Ramos (cell line): ENCODE data around the gene CDR2.
"Not testable (repeated sequence)": the region's sequence is repeated elsewhere in the genome, so short reads cannot be mapped to it uniquely, and the experiment has no call there.

Source experiments
- in situ Hi-C: fragments of 300-500 bp; cut with MboI; formaldehyde crosslinking; loops from one replicate; pipeline ENCODE4 v1.14.3; 2022; ENCODE audit warnings: low sequenced_read_pairs; ENCODE audit not compliant: unreplicated experiment

The CDR2 gene

DNA sequence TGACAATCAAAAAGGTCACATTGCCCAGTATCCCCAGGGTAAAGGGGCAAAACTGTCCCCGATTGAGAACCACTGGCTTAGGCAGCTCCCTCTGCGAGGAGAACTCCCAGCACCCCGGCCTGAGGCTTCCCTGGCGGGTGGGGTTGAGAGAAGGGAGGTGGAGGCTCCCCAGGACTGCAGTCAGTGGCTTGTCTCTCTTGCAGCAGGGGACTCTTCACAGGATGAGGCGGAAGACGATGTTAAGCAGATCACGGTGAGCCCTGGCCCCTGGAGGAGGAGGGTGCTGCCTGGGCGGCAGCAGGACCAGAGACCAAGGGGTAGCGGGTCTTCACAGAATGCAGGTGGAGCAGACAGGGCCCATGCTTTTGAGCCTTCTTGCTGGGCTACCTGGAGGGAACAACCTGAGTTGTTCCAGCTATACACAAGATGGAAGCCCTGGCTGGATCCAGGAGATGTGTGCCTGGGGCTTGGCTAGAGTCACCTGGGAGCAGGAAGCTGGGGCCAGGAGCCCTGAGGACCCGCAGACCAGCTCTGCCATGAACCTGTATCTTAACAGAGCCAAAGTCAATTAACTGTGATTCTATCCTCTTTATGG is 60.4 kb downstream of the CDR2 start:
- in situ Hi-C loops: no loop called here

GRCh38 chr16:22312897-22313781 is 61.3 kb downstream of the CDR2 start:
- in situ Hi-C loops: no loop called here

DNA sequence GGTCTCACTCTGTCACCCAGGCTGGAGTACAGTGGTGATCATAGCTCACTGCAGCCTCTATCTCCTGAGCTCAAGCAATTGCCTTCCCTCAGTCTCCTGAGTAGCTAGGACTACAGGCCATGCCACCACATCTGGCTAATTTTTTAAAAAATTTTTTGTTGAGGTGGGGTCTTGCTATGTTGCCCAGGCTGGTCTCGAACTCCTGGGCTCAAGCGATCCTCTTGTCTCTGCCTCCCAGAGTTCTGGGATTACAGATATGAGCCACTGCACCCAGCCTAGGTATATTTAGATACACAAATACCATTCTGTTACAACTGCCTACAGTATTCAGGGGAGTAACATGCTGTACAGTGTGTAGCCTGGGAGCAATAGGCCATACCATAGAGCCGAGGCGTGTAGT is 62.9 kb downstream of the CDR2 start:
- in situ Hi-C loops: no loop called here

DNA sequence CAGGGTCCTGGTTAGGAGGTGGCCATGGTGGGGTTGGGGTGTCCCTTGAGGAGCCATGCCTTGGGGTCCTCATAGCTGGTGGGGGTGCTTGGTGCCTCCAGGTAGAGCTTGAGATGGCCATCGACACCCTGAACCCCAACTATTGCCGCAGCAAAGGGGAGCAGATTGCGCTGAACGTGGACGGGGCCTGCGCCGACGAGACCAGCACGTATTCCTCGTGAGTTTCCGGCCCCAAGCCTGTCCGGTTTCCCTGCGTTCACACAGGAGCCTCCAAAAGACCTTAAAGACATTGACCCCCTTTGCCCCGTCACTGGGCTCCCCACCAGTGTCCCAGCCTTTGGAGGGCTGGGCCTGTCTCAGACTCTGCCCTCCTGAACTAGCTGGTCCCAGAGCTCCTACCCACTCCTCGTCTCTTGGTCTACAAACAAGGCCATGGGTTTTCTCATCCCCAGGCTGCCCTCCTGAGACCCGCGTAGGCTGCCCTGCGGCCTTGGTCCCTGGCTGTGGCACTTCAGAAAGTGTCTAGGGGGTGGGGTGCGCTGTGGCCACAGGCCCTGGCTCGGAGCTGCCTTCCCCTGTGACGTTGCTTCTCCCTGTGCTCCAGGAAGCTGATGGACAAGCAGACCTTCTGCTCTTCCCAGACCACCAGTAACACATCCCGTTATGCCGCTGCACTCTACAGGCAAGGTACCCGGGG is 65.4 kb downstream of the CDR2 start:
- in situ Hi-C loops: no loop called here

GRCh38 chr16:22307838-22308237 is 66.6 kb downstream of the CDR2 start:
- in situ Hi-C loops: no loop called here

DNA sequence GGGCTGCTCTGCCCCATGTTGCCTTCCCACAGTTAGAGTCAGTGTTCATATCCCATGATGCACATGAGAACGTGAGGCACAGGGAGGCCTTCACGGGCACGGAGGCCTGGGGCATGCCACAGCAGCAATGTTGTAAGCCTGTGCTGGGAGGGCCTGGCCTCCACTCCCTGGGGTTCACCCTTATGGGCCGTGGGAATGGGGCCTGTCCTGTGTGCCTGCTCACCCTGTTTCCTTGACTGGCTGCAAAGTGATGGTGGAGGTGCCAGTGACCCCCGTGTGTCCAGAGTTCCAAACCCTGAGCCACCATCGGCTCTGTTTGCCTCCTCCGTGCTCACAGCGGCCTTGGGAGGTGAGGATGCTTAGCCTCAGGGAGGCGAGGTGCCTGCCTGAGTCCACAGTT is 67.6 kb downstream of the CDR2 start:
- in situ Hi-C loops: no loop called here

DNA sequence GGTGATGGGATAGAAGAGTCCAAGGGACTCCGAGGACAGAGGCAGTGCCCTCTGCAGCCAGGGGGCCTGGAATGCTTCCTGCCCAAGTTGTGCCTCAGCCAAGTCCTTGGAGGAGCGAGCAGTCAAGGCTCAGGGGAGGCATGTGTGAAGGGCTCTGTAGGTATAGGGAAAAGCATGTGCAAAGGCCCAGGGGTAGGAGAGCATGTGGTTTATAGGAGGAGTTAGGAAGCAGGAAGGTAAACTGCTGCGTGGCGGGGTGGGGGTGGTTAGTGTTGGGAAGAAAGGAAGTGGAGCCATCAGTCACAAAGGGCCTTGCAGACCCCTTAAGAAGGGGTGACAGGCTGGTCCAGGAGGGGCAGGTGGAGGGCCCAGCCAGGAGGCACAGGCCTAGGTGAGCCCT is 70.0 kb downstream of the CDR2 start:
- in situ Hi-C loops: no loop called here

DNA sequence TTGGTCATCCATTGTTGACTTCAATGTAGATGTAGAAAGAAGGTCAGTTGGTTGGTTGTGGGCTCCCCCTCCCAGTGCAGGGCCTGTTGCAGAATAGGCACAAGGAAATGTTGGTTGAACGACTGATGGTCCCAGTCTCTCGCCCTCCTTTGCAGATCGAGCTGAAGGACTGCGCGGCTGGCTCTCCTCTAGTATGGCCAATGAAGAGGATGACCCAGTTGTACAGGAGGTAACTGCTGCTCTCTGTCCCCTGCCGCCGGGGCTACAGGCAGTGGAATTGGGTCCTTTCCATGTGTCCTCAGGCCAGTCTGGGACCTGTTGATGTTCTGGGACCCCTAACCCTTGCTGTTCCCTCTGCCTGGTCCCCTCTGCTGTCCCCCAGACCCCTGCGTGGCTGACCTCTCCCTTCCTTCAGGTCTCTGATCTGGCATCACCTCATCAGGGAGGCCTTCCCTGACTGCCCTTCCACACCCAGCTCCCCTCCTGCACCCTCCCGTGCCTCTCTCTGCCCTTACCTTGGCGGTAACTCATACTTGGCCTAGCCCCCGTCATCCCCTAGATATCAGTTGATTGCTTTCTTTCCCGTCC is 71.5 kb downstream of the CDR2 start:
- in situ Hi-C loops: no loop called here

GRCh38 chr16:22301423-22301822 is 73.0 kb downstream of the CDR2 start:
- in situ Hi-C loops: not testable (repeated sequence)

- in situ Hi-C loops: no loop called here
These were observed 73.9 kb downstream of the CDR2 start for GRCh38 chr16:22300427-22301071.

DNA sequence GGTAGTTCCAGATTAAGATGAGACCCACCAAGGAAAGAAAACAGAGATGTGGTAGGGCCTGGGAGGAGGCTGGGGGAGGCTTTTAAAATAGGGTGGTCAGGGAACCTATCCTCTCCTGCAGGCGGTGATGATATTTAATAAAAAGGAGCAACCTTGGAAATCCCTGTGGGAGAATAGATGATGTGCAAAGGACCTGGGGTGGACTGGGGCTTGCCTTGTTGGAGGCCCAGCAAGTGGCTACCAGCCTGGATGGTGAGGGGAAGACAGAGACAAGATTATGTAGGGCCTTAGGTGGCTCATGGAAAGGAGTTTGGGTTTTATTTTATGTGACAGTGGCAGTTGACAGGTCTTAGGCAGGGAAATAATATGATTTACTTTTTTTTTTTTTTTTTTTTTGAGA is 75.4 kb downstream of the CDR2 start:
- in situ Hi-C loops: loop anchor here (5.0 to 10.0 kb wide), 2 partner anchors 97 to 294 kb away; partner anchors contain the start of genes MOSMO and PDZD9

- in situ Hi-C loops: loop anchor here (5.0 to 10.0 kb wide), 2 partner anchors 96 to 293 kb away; partner anchors contain the start of genes MOSMO and PDZD9
These were observed 76.3 kb downstream of the CDR2 start for GRCh38 chr16:22297871-22298733.

DNA sequence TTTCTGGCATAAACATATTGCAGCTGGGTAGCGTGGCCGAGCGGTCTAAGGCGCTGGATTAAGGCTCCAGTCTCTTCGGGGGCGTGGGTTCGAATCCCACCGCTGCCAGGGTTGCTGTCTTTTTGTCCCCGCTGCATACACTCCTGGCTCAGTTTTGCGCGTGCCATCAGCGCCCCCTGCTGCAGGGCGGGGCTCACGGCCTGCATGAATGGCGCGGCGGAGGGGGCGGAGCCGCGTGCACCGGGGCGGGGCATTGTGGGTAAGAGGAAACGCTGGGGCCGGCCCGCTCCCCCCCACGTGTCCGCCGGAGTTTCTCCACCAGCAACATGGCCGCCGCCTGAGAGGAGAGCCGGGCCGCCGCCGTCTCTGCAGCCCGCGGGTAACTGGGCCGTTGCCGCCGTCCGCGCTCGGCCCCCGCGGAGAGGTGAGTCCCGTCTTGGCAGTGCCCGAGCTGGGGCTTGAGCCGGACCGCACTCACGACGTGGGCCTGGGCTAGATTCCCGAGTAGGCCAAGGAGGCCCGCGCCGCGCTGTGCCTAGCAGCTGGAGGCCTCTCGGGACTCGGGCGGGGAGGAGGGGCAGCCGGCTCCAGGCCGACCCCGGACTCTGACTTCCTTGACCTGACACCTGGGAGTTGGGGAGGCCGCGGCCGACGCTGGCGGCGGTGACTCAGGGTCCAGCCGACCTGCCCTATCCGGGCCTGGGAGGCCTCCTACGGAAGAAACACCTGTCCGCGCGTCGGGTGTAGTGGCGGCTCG is 77.1 kb downstream of the CDR2 start, which contains the start of gene POLR3E:
Gene POLR3E (plus strand): TSS at position 296 of the 757 bp plus-strand sequence. CDS start 5,560 bp downstream, outside the sequence.
- in situ Hi-C loops: loop anchor here (5.0 to 10.0 kb wide), 2 partner anchors 95 to 292 kb away; partner anchors contain the start of genes MOSMO and PDZD9

DNA sequence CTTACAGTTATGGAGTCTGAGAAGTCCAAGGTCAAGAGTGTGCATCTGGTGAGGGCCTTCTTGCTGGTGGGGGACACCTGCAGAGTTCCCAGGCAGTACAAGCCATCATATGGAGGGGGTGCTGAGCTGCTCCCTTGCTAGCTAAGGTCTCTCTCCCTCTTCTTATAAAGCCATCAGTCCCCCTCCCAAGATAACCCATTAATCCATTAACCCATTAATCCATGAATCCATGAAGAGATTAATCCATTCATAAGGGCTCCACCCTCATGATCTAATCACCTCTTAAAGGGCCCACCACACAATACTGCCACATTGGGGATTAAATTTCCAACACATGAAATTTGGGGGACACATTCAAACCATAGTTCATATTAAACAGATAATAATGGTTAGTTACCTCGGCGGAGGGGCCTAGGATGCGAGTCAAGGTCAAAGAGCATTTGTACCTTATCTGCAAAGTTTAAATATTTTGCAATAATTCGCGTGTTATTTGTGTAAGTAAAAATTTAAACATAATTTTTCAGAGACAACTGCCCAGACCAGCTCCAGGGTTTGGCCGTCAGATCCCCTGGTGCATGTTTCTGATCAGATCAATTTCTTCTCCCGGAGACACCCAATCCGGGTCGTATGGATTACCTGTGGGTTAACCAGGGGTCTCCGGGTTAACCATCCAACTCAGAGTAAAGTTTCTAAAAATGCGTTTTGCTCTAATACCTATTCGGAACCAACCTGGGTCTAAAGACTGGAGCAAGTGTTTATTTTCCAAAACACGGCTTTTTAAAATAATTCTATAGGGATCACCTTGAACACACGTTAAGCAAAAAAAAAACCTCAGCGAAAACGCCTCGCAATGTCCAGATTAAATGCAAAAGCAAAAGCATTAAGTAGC is 78.0 kb downstream of the CDR2 start:
- in situ Hi-C loops: loop anchor here (5.0 to 10.0 kb wide), 2 partner anchors 94 to 292 kb away; partner anchors contain the start of genes MOSMO and PDZD9
